Peyer's patch (tissue), 4 donors: ENCODE measurements around the gene CPS1. TPM values are rescaled to one million over a fixed set of nuclear protein-coding genes. Genes with fewer than 3 reads are reported as not detected.

Experiments used
- DNase-seq, 3 donors: peaks; one replicate each; pipeline ENCODE4 v3.0.0-alpha.2; 2017 to 2019
- H3K27ac ChIP-seq, 4 donors: fragments of 200-600 bp; sonication (generic); one replicate each; pipeline ENCODE4 v1.5.1; 2016 to 2019
- H3K27me3 ChIP-seq, 2 donors: fragments of 200-600 bp; sonication (generic); one replicate each; pipeline ENCODE4 v1.5.1; 2019
- H3K36me3 ChIP-seq, 3 donors: fragments of 200-600 bp; sonication (generic); one replicate each; pipeline ENCODE4 v1.5.1; 2016 to 2019
- H3K4me1 ChIP-seq, 4 donors: fragments of 200-600 bp; sonication (generic); one replicate each; pipeline ENCODE4 v1.5.1; 2016 to 2019
- H3K4me3 ChIP-seq, 4 donors: fragments of 200-600 bp; sonication (generic); 1 replicate in 3 of 4; 2 replicates in 1 of 4; pipeline ENCODE4 v1.5.1; 2016 to 2019; ENCODE audit warnings: mild to moderate bottlenecking in 1 of 4
- H3K9me3 ChIP-seq, 4 donors: fragments of 200-600 bp; sonication (generic); one replicate each; pipeline ENCODE4 v1.5.1; 2016 to 2019; ENCODE audit warnings: mild to moderate bottlenecking in 1 of 4
- CTCF ChIP-seq, 6 experiments: fragments of 450-650 bp in 4 of 6; fragments of 200-600 bp in 2 of 6; sonication (generic) in 1 of 6; IDR thresholded peaks; one replicate each; pipeline ENCODE4 v1.5.1; 2017 to 2019; ENCODE audit warnings: antibody characterized with exemption in 6 of 6, mild to moderate bottlenecking in 3 of 6, moderate library complexity in 1 of 6
- POLR2A ChIP-seq, 2 donors: fragments of 450-650 bp; IDR thresholded peaks; one replicate each; pipeline ENCODE4 v1.5.1; 2017; ENCODE audit warnings: antibody characterized with exemption in 2 of 2, mild to moderate bottlenecking in 2 of 2, moderate library complexity in 2 of 2
- total RNA-seq, 4 donors: library from RNA; depleted of rRNA; stranded (reverse); fragments of >200 nt; gene quantifications; one replicate each; pipeline ENCODE4 v1.1.0, GENCODE V29; 2016

Gene CPS1
- 100 to 1,000 TPM in 3 of 4 donors, 10 to 100 TPM in 1; 68.5 to 330 (median 222) TPM for total RNA-seq

GRCh38 chr2:210556329-210556980, at the start of gene CPS1:
Gene CPS1 (plus strand): TSS chr2:210556599. CDS start chr2:210556734, 135 bp downstream.
- TF ChIP-seq CTCF (IDR thresholded peaks at IDR 0.05) (no peak), POLR2A (IDR thresholded peaks at IDR 0.05) (no peak)
- H3K27ac ChIP-seq = no peak within 1 kb of the TSS

GRCh38 chr2:210515911-210516310, 40.5 kb upstream of the CPS1 start:
- H3K36me3 ChIP-seq = no peaks in the 10 kb centered on the region
- no peak for DNase-seq
- no peak for TF ChIP-seq POLR2A (IDR thresholded peaks at IDR 0.05)
- no peak for TF ChIP-seq CTCF (IDR thresholded peaks at IDR 0.05)
- no peaks in the 10 kb centered on the region for H3K27me3 ChIP-seq
- peaks cover 0 to 6% (median 0%) of the 10 kb centered on the region in 4 donors for H3K4me1 ChIP-seq
- no peak overlapping the region for H3K4me3 ChIP-seq
- no peak overlapping the region for H3K27ac ChIP-seq
- no peaks in the 10 kb centered on the region for H3K9me3 ChIP-seq

More at GRCh38 chr2:210556329-210556980, at the start of gene CPS1:
- DNase-seq = no peak
- Histone ChIP-seq H3K27me3 (no peaks in the 10 kb centered on the region), H3K4me3 (no peak within 1 kb of the TSS), H3K9me3 (no peaks in the 10 kb centered on the region), H3K4me1 (no peaks in the 10 kb centered on the region), H3K36me3 (peaks cover 0 to 5% (median 0%) of the 10 kb centered on the region in 3 donors)

- Histone ChIP-seq H3K9me3 (no peaks in the 10 kb centered on the region), H3K36me3 (no peaks in the 10 kb centered on the region), H3K27me3 (no peaks in the 10 kb centered on the region), H3K27ac (no peak overlapping the region), H3K4me3 (no peak overlapping the region), H3K4me1 (peaks cover 0 to 6% (median 0%) of the 10 kb centered on the region in 4 donors)
- DNase-seq = peak in 1 of 3 donors; percentile 83
- TF ChIP-seq POLR2A (IDR thresholded peaks at IDR 0.05) (no peak), CTCF (IDR thresholded peaks at IDR 0.05) (no peak)
These were observed 39.1 kb upstream of the CPS1 start for GRCh38 chr2:210517264-210517663.

- Histone ChIP-seq H3K27ac (no peak overlapping the region), H3K4me1 (peaks cover 0 to 6% (median 0%) of the 10 kb centered on the region in 4 donors), H3K36me3 (no peaks in the 10 kb centered on the region), H3K27me3 (no peaks in the 10 kb centered on the region), H3K4me3 (no peak overlapping the region), H3K9me3 (no peaks in the 10 kb centered on the region)
- no peak for DNase-seq
- TF ChIP-seq POLR2A (IDR thresholded peaks at IDR 0.05) = no peak
- TF ChIP-seq CTCF (IDR thresholded peaks at IDR 0.05) = no peak
These were observed 36.8 kb upstream of the CPS1 start for GRCh38 chr2:210519594-210519993.

GRCh38 chr2:210522399-210522798, 34.0 kb upstream of the CPS1 start:
- Histone ChIP-seq H3K4me3 (no peak overlapping the region), H3K36me3 (no peaks in the 10 kb centered on the region), H3K27me3 (no peaks in the 10 kb centered on the region), H3K9me3 (no peaks in the 10 kb centered on the region), H3K27ac (no peak overlapping the region), H3K4me1 (no peaks in the 10 kb centered on the region)
- TF ChIP-seq CTCF (IDR thresholded peaks at IDR 0.05) = peak in 3 of 6 experiments; percentile 31 to 59 (median 52)
- TF ChIP-seq POLR2A (IDR thresholded peaks at IDR 0.05) = no peak
- no peak for DNase-seq
